ENCODE measurements around the gene TMEM132E.

- TF ChIP-seq CTCF (IDR thresholded peaks at IDR 0.05 in 8 of 11, conservative IDR thresholded peaks at IDR 0.05 in 3 of 11) (no peak), POLR2AphosphoS5 (IDR thresholded peaks at IDR 0.05) (no peak), POLR2A (IDR thresholded peaks at IDR 0.05) (no peak)
Measured at GRCh38 chr17:34683390-34683789, 104.0 kb downstream of the TMEM132E start.
